OCI-LY7 (cell line): ENCODE measurements around the gene FAM13B. TPM values are rescaled to one million over a fixed set of nuclear protein-coding genes. Genes with fewer than 3 reads are reported as not detected.
A peak's percentile ranks its signal among the peaks of the same experiment; 100 is the strongest.
"Not testable (repeated sequence)": the region's sequence is repeated elsewhere in the genome, so short reads cannot be mapped to it uniquely, and the experiment has no call there.

Source experiments
- BruUV-seq: library from RNA; stranded (reverse); fragments of 400-500 nt; replicated peaks from 2 replicates; lab custom pipeline; 2021; lab: Mats Ljungman, UMichigan
- CTCF ChIA-PET: fragments of 300-600 bp; sonication (Branson Sonifier 250); formaldehyde crosslinking; loops from one replicate; lab custom pipeline; 2022; ENCODE audit warnings: antibody characterized with exemption; ENCODE audit not compliant: unreplicated experiment; lab: Charles Lee
- POLR2A ChIA-PET: fragments of 300-600 bp; sonication (Branson Sonifier 250); formaldehyde crosslinking; loops from one replicate; lab custom pipeline; 2022; ENCODE audit warnings: antibody characterized with exemption; lab: Charles Lee
- DNase-seq: peaks from one replicate; pipeline ENCODE4 v3.0.0-alpha.2; 2015; ENCODE audit warnings: low spot score
- H2AFZ ChIP-seq: fragments of 200-600 bp; sonication (generic), shearing (Covaris generic); 2 replicates; pipeline ENCODE4 v1.6.1; 2014; ENCODE audit warnings: mild to moderate bottlenecking, antibody characterized with exemption, low read length, moderate library complexity
- H3K27ac ChIP-seq: fragments of 200-600 bp; sonication (generic); 2 replicates; pipeline ENCODE4 v1.5.1; 2014; ENCODE audit warnings: mixed run types, low read depth, mild to moderate bottlenecking, moderate library complexity, low read length, inconsistent platforms; ENCODE audit not compliant: poor library complexity, severe bottlenecking
- H3K36me3 ChIP-seq: fragments of 200-600 bp; sonication (generic); 2 replicates; pipeline ENCODE4 v1.6.1; 2014; ENCODE audit warnings: mild to moderate bottlenecking, antibody characterized with exemption, low read length, moderate library complexity, mixed read lengths; ENCODE audit not compliant: insufficient read depth
- H3K4me1 ChIP-seq: fragments of 200-600 bp; sonication (generic); 2 replicates; pipeline ENCODE4 v1.5.1; 2014; ENCODE audit warnings: mild to moderate bottlenecking, low read length; ENCODE audit not compliant: insufficient read depth, poor library complexity, severe bottlenecking
- H3K4me2 ChIP-seq: fragments of 200-600 bp; sonication (generic); 2 replicates; pipeline ENCODE4 v1.6.1; 2014; ENCODE audit warnings: mild to moderate bottlenecking, low read length
- H3K4me3 ChIP-seq: fragments of 200-600 bp; sonication (generic); 2 replicates; pipeline ENCODE4 v1.5.1; 2014; ENCODE audit warnings: mild to moderate bottlenecking, low read depth, low read length; ENCODE audit not compliant: poor library complexity, severe bottlenecking
- H3K79me2 ChIP-seq: fragments of 200-600 bp; sonication (generic); 2 replicates; pipeline ENCODE4 v1.6.1; 2016; ENCODE audit warnings: low read depth, mild to moderate bottlenecking, low read length, moderate library complexity, mixed read lengths; ENCODE audit not compliant: insufficient read depth
- H3K9me2 ChIP-seq: fragments of 200-600 bp; sonication (generic); 2 replicates; pipeline ENCODE4 v1.6.1; 2016; ENCODE audit warnings: mild to moderate bottlenecking, low read length, mixed read lengths; ENCODE audit not compliant: insufficient read depth
- H3K9me3 ChIP-seq: fragments of 200-600 bp; sonication (generic); 2 replicates; pipeline ENCODE4 v1.6.1; 2014; ENCODE audit warnings: mild to moderate bottlenecking, mixed run types, low read length, mixed read lengths
- H4K20me1 ChIP-seq: fragments of 200-600 bp; sonication (generic); 2 replicates; pipeline ENCODE4 v1.6.1; 2014; ENCODE audit warnings: mild to moderate bottlenecking, antibody characterized with exemption, low read length, moderate library complexity, mixed read lengths; ENCODE audit not compliant: insufficient read depth
- CTCF ChIP-seq: fragments of 200-600 bp; sonication (generic); conservative IDR thresholded peaks from 2 replicates; pipeline ENCODE4 v1.5.1; 2014; ENCODE audit warnings: mild to moderate bottlenecking, antibody characterized with exemption, low read length, moderate library complexity, mixed read lengths
- EZH2phosphoT487 ChIP-seq: fragments of 200-600 bp; sonication (generic); IDR thresholded peaks from 2 replicates; pipeline ENCODE4 v1.6.1; 2018; ENCODE audit warnings: low read depth, borderline replicate concordance, mild to moderate bottlenecking, mixed run types, antibody characterized with exemption, low read length, moderate library complexity, mixed read lengths
- intact Hi-C: fragments of 100-400 bp; cut with micrococcal nuclease; formaldehyde crosslinking; loops from one replicate; pipeline ENCODE4 v1.10.0; 2022; ENCODE audit not compliant: unreplicated experiment
- total RNA-seq, 2 experiments: library from RNA; depleted of rRNA in 1 of 2; stranded (reverse); fragments of >200 nt in 1 of 2; shearing (Covaris generic) in 1 of 2; gene quantifications; 2 replicates each; pipeline ENCODE4 v1.2.3, GENCODE V29; 2014 to 2022

Gene FAM13B
- total RNA-seq, 2 experiments from 2014 or later = 21.5 to 35.7 TPM

- H3K4me1 ChIP-seq = peaks cover 13% of the 10 kb centered on the region
- no peak for DNase-seq
- no peaks in the 10 kb centered on the region for H4K20me1 ChIP-seq
- CTCF ChIA-PET = interaction anchor here (0.9 to 1.0 kb wide), 3 partner anchors 51 to 180 kb away, joined by 3 to 4 read pairs (median 3); no protein-coding TSS in a partner anchor
- intact Hi-C loops = no loop called here
- H3K9me3 ChIP-seq = no peaks in the 10 kb centered on the region
- POLR2A ChIA-PET = interaction anchor here (0.6 kb wide), 1 partner anchor 20 kb away, joined by 3 read pairs; no protein-coding TSS in a partner anchor
- BruUV-seq = no TSS peak
- H3K36me3 ChIP-seq = no peaks in the 10 kb centered on the region
- TF ChIP-seq EZH2phosphoT487 = no peak
- no peak for TF ChIP-seq CTCF
- H3K9me2 ChIP-seq = no peaks in the 10 kb centered on the region
- H2AFZ ChIP-seq = no peak overlapping the region
- no peak overlapping the region for H3K27ac ChIP-seq
- H3K4me3 ChIP-seq = no peak overlapping the region
- H3K79me2 ChIP-seq = no peaks in the 10 kb centered on the region
- H3K4me2 ChIP-seq = no peak overlapping the region
Observed at GRCh38 chr5:138078006-138078643, 45.2 kb upstream of the FAM13B start.

GRCh38 chr5:138077064-138077696 is 44.3 kb upstream of the FAM13B start:
- no peak overlapping the region for H3K4me3 ChIP-seq
- H3K4me2 ChIP-seq = no peak overlapping the region
- peaks cover 13% of the 10 kb centered on the region for H3K4me1 ChIP-seq
- H2AFZ ChIP-seq = no peak overlapping the region
- no TSS peak for BruUV-seq
- POLR2A ChIA-PET = interaction anchor here (0.6 kb wide), 1 partner anchor 69 kb away, joined by 4 read pairs; no protein-coding TSS in a partner anchor
- CTCF ChIA-PET = interaction anchor here (0.5 kb wide), 1 partner anchor 35 kb away, joined by 3 read pairs; no protein-coding TSS in a partner anchor
- no peaks in the 10 kb centered on the region for H3K9me2 ChIP-seq
- no peaks in the 10 kb centered on the region for H3K9me3 ChIP-seq
- H3K79me2 ChIP-seq = no peaks in the 10 kb centered on the region
- DNase-seq = peak; percentile 65
- peak; percentile 97 for TF ChIP-seq CTCF
- TF ChIP-seq EZH2phosphoT487 = no peak
- intact Hi-C loops = loop anchor here (1.0 kb wide), 1 partner anchor 56 kb away; no protein-coding TSS in a partner anchor
- no peaks in the 10 kb centered on the region for H4K20me1 ChIP-seq
- no peaks in the 10 kb centered on the region for H3K36me3 ChIP-seq
- H3K27ac ChIP-seq = no peak overlapping the region

- H3K27ac ChIP-seq, H4K20me1 ChIP-seq, H3K9me3 ChIP-seq, H3K79me2 ChIP-seq, H3K4me1 ChIP-seq, H3K4me3 ChIP-seq, H3K36me3 ChIP-seq, H2AFZ ChIP-seq, CTCF ChIA-PET, BruUV-seq, H3K9me2 ChIP-seq, intact Hi-C loops, DNase-seq, H3K4me2 ChIP-seq: not testable (repeated sequence)
- POLR2A ChIA-PET = interaction anchor here (0.8 kb wide), 1 partner anchor 28 kb away, joined by 3 read pairs; no protein-coding TSS in a partner anchor
Observed at GRCh38 chr5:138070026-138070425, 37.1 kb upstream of the FAM13B start.
